ENCODE measurements around the gene PAEP.

PAEP gene

GRCh38 chr9:135552698-135553171 lies 8.8 kb upstream of the PAEP start:
- DNase-seq (ENCODE audit: low read depth, low spot score) = no peak
- H3K4me3 ChIP-seq (ENCODE audit: low read depth, low read length) = no peak overlapping the region
- CTCF ChIA-PET = interaction anchor here (1.8 kb wide), 1 partner anchor 49 kb away, joined by 4 read pairs; no protein-coding TSS in a partner anchor
- POLR2A ChIA-PET = no interaction called here
- TF ChIP-seq CTCF (IDR thresholded peaks at IDR 0.05; ENCODE audit: insufficient read depth, low read length, missing control alignments) = no peak

- no peak for TF ChIP-seq CTCF (IDR thresholded peaks at IDR 0.05; ENCODE audit: insufficient read depth, low read length, missing control alignments)
- ChIA-PET POLR2A (no interaction called here), CTCF (interaction anchor here (1.8 kb wide), 1 partner anchor 47 kb away, joined by 4 read pairs; no protein-coding TSS in a partner anchor)
- no peak overlapping the region for H3K4me3 ChIP-seq (ENCODE audit: low read depth, low read length)
- no peak for DNase-seq (ENCODE audit: low read depth, low spot score)
These were observed 6.8 kb upstream of the PAEP start for GRCh38 chr9:135554718-135555117.

GRCh38 chr9:135555203-135555602 lies 6.4 kb upstream of the PAEP start:
- ChIA-PET CTCF (no interaction called here), POLR2A (no interaction called here)
- TF ChIP-seq CTCF (IDR thresholded peaks at IDR 0.05; ENCODE audit: insufficient read depth, low read length, missing control alignments) = no peak
- H3K4me3 ChIP-seq (ENCODE audit: low read depth, low read length) = no peak overlapping the region
- no peak for DNase-seq (ENCODE audit: low read depth, low spot score)

- DNase-seq (ENCODE audit: low read depth, low spot score) = no peak
- no peak for TF ChIP-seq CTCF (IDR thresholded peaks at IDR 0.05; ENCODE audit: insufficient read depth, low read length, missing control alignments)
- no peak overlapping the region for H3K4me3 ChIP-seq (ENCODE audit: low read depth, low read length)
- ChIA-PET POLR2A (no interaction called here), CTCF (no interaction called here)
These were observed 5.6 kb upstream of the PAEP start for GRCh38 chr9:135555910-135556309.

GRCh38 chr9:135559606-135560005 lies 1.9 kb upstream of the PAEP start:
- CTCF ChIA-PET = no interaction called here
- TF ChIP-seq CTCF (IDR thresholded peaks at IDR 0.05; ENCODE audit: insufficient read depth, low read length, missing control alignments) = no peak
- no peak overlapping the region for H3K4me3 ChIP-seq (ENCODE audit: low read depth, low read length)
- POLR2A ChIA-PET = no interaction called here
- DNase-seq (ENCODE audit: low read depth, low spot score) = no peak

- CTCF ChIA-PET = no interaction called here
- DNase-seq (ENCODE audit: low read depth, low spot score) = no peak
- POLR2A ChIA-PET = no interaction called here
- no peak overlapping the region for H3K4me3 ChIP-seq (ENCODE audit: low read depth, low read length)
- TF ChIP-seq CTCF (IDR thresholded peaks at IDR 0.05; ENCODE audit: insufficient read depth, low read length, missing control alignments) = no peak
These were observed 734 bp downstream of the PAEP start for GRCh38 chr9:135562235-135562745.
